Body of pancreas (tissue), 4 donors: Measurements from ENCODE around the gene NPR2. TPM values are rescaled to one million over a fixed set of nuclear protein-coding genes. Genes with fewer than 3 reads are reported as not detected.

Experiments
- ATAC-seq: fragments of 150-250 bp; one replicate; pipeline ENCODE4 v1.9.1; 2016
- DNase-seq, 4 donors: peaks; one replicate each; pipeline ENCODE4 v3.0.0-alpha.2; 2019
- H3K27ac ChIP-seq, 4 donors: fragments of 200-600 bp; sonication (generic); 1 replicate in 3 of 4; 2 replicates in 1 of 4; pipeline versions ENCODE4 v1.5.1 to v1.6.1; 2016 to 2019; ENCODE audit warnings: mild to moderate bottlenecking in 1 of 4, mixed read lengths in 1 of 4, moderate library complexity in 1 of 4
- H3K27me3 ChIP-seq, 2 donors: fragments of 200-600 bp; sonication (generic); one replicate each; pipeline ENCODE4 v1.6.0; 2016; ENCODE audit warnings: mild to moderate bottlenecking in 1 of 2
- H3K36me3 ChIP-seq, 2 donors: fragments of 200-600 bp; sonication (generic); replicated peaks in 1 of 2; 2 replicates each; pipeline ENCODE4 v1.5.1; 2016; ENCODE audit warnings: low read depth in 2 of 2; ENCODE audit not compliant: insufficient read depth in 1 of 2
- H3K4me1 ChIP-seq: fragments of 200-600 bp; sonication (generic); one replicate; pipeline ENCODE4 v1.6.0; 2016
- H3K4me3 ChIP-seq, 2 donors: fragments of 200-600 bp; sonication (generic); 1 replicate in 1 of 2; 2 replicates in 1 of 2; pipeline ENCODE4 v1.5.1; 2016 to 2019
- H3K9me3 ChIP-seq, 3 donors: fragments of 200-600 bp; sonication (generic); 1 replicate in 2 of 3; 2 replicates in 1 of 3; pipeline ENCODE4 v1.5.1; 2016
- CTCF ChIP-seq, 7 experiments: fragments of 450-650 bp in 4 of 7; fragments of 200-600 bp in 3 of 7; sonication (generic) in 3 of 7; IDR thresholded peaks; one replicate each; pipeline ENCODE4 v1.5.1; 2016 to 2019; ENCODE audit warnings: antibody characterized with exemption in 7 of 7
- POLR2A ChIP-seq, 3 donors: fragments of 450-650 bp; IDR thresholded peaks; one replicate each; pipeline ENCODE4 v1.6.1; 2016; ENCODE audit warnings: antibody characterized with exemption in 3 of 3, mild to moderate bottlenecking in 2 of 3
- WGBS, 2 donors: methylation state at CpG; one replicate each; pipeline ENCODE4 v1.1.5; 2017; 5-methylcytosine and 5-hydroxymethylcytosine counted together
- intact Hi-C: fragments of 100-400 bp; cut with DNase I; formaldehyde crosslinking; loops from one replicate; pipeline ENCODE4 v1.15.1; 2023
- total RNA-seq, 2 donors: library from RNA; depleted of rRNA; stranded (reverse); fragments of >200 nt; gene quantifications; one replicate each; pipeline ENCODE4 v1.1.0, GENCODE V29; 2016

The NPR2 gene
- total RNA-seq, 2 donors from 2014 or later: 5.4 to 20.1 TPM

GRCh38 chr9:35832814-35833213 lies 41.4 kb downstream of the NPR2 start:
- ATAC-seq: no peak
- H3K27ac ChIP-seq: peak overlapping the region; percentile 84 to 90 (median 85)
- peaks cover 57% of the 10 kb centered on the region for H3K4me1 ChIP-seq
- TF ChIP-seq CTCF (IDR thresholded peaks at IDR 0.05) (no peak), POLR2A (IDR thresholded peaks at IDR 0.05) (no peak)
- no peaks in the 10 kb centered on the region for H3K36me3 ChIP-seq
- H3K27me3 ChIP-seq: no peaks in the 10 kb centered on the region
- peak in 3 of 4 donors; percentile 30 to 56 (median 54) for DNase-seq
- no peak overlapping the region for H3K4me3 ChIP-seq
- intact Hi-C loops: no loop called here
- WGBS, 2 donors: 47 to 49% methylated on average over 5 of the region's 5 CpGs
- no peaks in the 10 kb centered on the region for H3K9me3 ChIP-seq

DNA sequence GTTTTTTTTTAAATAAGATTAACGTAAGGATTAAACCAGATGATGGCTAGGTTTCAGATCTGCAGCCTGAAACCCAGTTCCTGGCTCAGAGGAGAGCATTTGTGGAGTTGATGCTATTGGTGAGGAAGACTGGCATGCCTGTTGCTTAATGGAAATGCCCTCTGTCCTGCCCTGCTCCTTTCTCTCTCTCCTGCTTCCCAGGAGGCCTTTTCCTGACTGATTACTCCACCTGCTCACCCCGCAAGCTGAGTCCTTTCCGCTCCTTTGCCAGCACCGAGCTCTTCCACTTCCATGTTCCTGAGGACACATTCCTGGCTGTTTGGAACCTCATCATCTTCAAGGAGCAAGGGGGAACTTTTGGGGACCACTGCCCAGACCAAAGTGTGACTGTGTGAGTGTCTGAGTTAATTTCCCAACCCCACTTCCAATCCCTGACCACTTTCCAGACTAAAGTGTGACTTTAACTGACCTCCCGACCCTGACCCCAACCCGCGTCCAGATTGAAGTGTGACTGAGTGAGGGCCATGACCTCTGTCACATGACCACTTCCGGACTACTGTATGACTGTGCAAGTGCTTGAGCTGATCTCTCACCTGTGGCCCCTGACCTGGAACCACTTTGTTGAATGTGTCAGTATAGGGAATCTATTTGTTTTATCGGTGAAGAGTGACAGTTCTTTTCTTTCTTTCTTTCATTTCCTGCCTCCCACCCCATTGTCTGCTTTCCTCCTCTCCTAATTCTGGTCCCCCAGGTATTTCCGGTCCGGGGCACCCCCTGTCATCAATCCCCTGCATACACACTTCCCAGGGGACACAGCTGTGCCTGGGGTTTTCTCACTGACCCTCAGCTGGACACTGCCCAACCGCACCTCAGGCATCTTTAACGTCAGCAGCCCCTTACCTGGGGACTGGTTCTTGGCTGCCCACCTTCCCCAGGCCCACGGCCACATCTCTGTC lies 43.1 kb downstream of the NPR2 start:
- WGBS, 2 donors: 72 to 76% methylated on average over 13 to 14 of the region's 14 CpGs
- H3K36me3 ChIP-seq: no peaks in the 10 kb centered on the region
- intact Hi-C loops: no loop called here

GRCh38 chr9:35835216-35835632 lies 43.8 kb downstream of the NPR2 start:
- no peak for ATAC-seq

More for the DNA sequence above, 43.1 kb downstream of the NPR2 start:
- Histone ChIP-seq H3K4me1 (peaks cover 52% of the 10 kb centered on the region), H3K9me3 (no peaks in the 10 kb centered on the region), H3K27me3 (no peaks in the 10 kb centered on the region), H3K27ac (peak overlapping the region; percentile 84 to 90 (median 85)), H3K4me3 (no peak overlapping the region)
- no peak for DNase-seq
- TF ChIP-seq POLR2A (IDR thresholded peaks at IDR 0.05) (no peak), CTCF (IDR thresholded peaks at IDR 0.05) (no peak)
- no peak for ATAC-seq

DNA sequence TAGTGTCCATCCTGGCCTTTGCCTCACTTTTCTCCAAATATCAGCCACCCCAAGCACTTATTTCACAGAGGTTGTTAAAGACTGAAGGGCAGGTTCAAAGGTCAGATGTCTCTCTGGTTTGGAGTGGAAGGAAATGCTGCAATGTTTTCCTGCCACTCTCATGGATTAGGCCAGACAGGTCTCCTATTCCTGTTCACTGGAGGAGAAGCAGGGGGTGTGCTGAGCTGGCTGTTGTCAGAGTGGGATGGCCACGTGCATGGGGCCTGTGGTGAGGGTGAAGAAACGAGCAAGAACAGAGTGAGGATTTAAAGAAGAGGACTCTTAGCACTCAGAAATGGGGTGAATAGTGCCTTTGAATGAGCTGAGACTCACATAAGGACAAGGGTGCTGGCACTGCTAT lies 44.4 kb downstream of the NPR2 start:
- intact Hi-C loops: no loop called here
- no peaks in the 10 kb centered on the region for H3K9me3 ChIP-seq
- ATAC-seq: no peak
- peaks cover 41% of the 10 kb centered on the region for H3K4me1 ChIP-seq
- no peak overlapping the region for H3K4me3 ChIP-seq
- WGBS, 2 donors: 57 to 71% methylated on average over 2 of the region's 2 CpGs
- no peaks in the 10 kb centered on the region for H3K27me3 ChIP-seq
- DNase-seq: no peak
- H3K27ac ChIP-seq: peak overlapping the region in 1 of 4 donors; percentile 84
- H3K36me3 ChIP-seq: no peaks in the 10 kb centered on the region
- TF ChIP-seq POLR2A (IDR thresholded peaks at IDR 0.05): no peak
- no peak for TF ChIP-seq CTCF (IDR thresholded peaks at IDR 0.05)

More at GRCh38 chr9:35835216-35835632, 43.8 kb downstream of the NPR2 start:
- Histone ChIP-seq H3K27ac (peak overlapping the region in 3 of 4 donors; percentile 84 to 85 (median 85)), H3K4me3 (no peak overlapping the region), H3K4me1 (peaks cover 45% of the 10 kb centered on the region), H3K9me3 (no peaks in the 10 kb centered on the region), H3K36me3 (no peaks in the 10 kb centered on the region), H3K27me3 (no peaks in the 10 kb centered on the region)
- TF ChIP-seq CTCF (IDR thresholded peaks at IDR 0.05) (peak in 4 of 7 experiments; percentile 23 to 39 (median 34)), POLR2A (IDR thresholded peaks at IDR 0.05) (no peak)
- intact Hi-C loops: no loop called here
- 67 to 85% methylated on average over 1 to 3 of the region's 3 CpGs for WGBS, 2 donors
- DNase-seq: peak in 3 of 4 donors; percentile 25 to 51 (median 49)
